ENCODE measurements around the gene ADAM33. TPM values are rescaled to one million over a fixed set of nuclear protein-coding genes. Genes with fewer than 3 reads are reported as not detected.

The ADAM33 gene
- polyA plus RNA-seq, 1 experiment = 16.3 TPM

GRCh38 chr20:3635346-3635745 is 46.5 kb downstream of the ADAM33 start:
- H3K27ac ChIP-seq (ENCODE audit: low read depth, low read length) = no peak overlapping the region
- no peaks in the 10 kb centered on the region for H3K9me3 ChIP-seq (ENCODE audit: control insufficient read depth, insufficient read depth, low read length)
- DNase-seq (ENCODE audit: low read depth, low spot score) = no peak
- ChIA-PET CTCF (no interaction called here), POLR2A (no interaction called here)
- no peak overlapping the region for H3K4me3 ChIP-seq (ENCODE audit: low read depth, low read length)
- TF ChIP-seq, protein P1, sequence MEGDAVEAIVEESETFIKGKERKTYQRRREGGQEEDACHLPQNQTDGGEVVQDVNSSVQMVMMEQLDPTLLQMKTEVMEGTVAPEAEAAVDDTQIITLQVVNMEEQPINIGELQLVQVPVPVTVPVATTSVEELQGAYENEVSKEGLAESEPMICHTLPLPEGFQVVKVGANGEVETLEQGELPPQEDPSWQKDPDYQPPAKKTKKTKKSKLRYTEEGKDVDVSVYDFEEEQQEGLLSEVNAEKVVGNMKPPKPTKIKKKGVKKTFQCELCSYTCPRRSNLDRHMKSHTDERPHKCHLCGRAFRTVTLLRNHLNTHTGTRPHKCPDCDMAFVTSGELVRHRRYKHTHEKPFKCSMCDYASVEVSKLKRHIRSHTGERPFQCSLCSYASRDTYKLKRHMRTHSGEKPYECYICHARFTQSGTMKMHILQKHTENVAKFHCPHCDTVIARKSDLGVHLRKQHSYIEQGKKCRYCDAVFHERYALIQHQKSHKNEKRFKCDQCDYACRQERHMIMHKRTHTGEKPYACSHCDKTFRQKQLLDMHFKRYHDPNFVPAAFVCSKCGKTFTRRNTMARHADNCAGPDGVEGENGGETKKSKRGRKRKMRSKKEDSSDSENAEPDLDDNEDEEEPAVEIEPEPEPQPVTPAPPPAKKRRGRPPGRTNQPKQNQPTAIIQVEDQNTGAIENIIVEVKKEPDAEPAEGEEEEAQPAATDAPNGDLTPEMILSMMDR (IDR thresholded peaks at IDR 0.05; ENCODE audit: low read depth, low read length) = no peak
- H3K27me3 ChIP-seq (ENCODE audit: control insufficient read depth, insufficient read depth, low read length) = no peaks in the 10 kb centered on the region

- Histone ChIP-seq H3K4me3 (ENCODE audit: low read depth, low read length) (no peak overlapping the region), H3K9me3 (ENCODE audit: control insufficient read depth, insufficient read depth, low read length) (no peaks in the 10 kb centered on the region), H3K27me3 (ENCODE audit: control insufficient read depth, insufficient read depth, low read length) (no peaks in the 10 kb centered on the region), H3K27ac (ENCODE audit: low read depth, low read length) (no peak overlapping the region)
- DNase-seq (ENCODE audit: low read depth, low spot score) = no peak
- CTCF ChIA-PET = interaction anchor here (0.5 kb wide), 1 partner anchor 458 kb away, joined by 3 read pairs; no protein-coding TSS in a partner anchor
- TF ChIP-seq, protein P1 (IDR thresholded peaks at IDR 0.05; ENCODE audit: low read depth, low read length) = no peak
- POLR2A ChIA-PET = no interaction called here
Measured at GRCh38 chr20:3633913-3634478, 47.8 kb downstream of the ADAM33 start.

GRCh38 chr20:3632311-3633004 is 49.4 kb downstream of the ADAM33 start:
- no peak overlapping the region for H3K27ac ChIP-seq (ENCODE audit: low read depth, low read length)
- TF ChIP-seq, protein P1 (IDR thresholded peaks at IDR 0.05; ENCODE audit: low read depth, low read length) = no peak
- H3K9me3 ChIP-seq (ENCODE audit: control insufficient read depth, insufficient read depth, low read length) = no peaks in the 10 kb centered on the region
- DNase-seq (ENCODE audit: low read depth, low spot score) = no peak
- ChIA-PET CTCF (interaction anchor here (0.8 kb wide), 1 partner anchor 8 kb away, joined by 3 read pairs; no protein-coding TSS in a partner anchor), POLR2A (no interaction called here)
- H3K27me3 ChIP-seq (ENCODE audit: control insufficient read depth, insufficient read depth, low read length) = no peaks in the 10 kb centered on the region
- H3K4me3 ChIP-seq (ENCODE audit: low read depth, low read length) = no peak overlapping the region

GRCh38 chr20:3631534-3631933 is 50.3 kb downstream of the ADAM33 start:
- no peaks in the 10 kb centered on the region for H3K27me3 ChIP-seq (ENCODE audit: control insufficient read depth, insufficient read depth, low read length)
- TF ChIP-seq, protein P1 (IDR thresholded peaks at IDR 0.05; ENCODE audit: low read depth, low read length) = no peak
- ChIA-PET POLR2A (no interaction called here), CTCF (no interaction called here)
- H3K27ac ChIP-seq (ENCODE audit: low read depth, low read length) = no peak overlapping the region
- H3K9me3 ChIP-seq (ENCODE audit: control insufficient read depth, insufficient read depth, low read length) = no peaks in the 10 kb centered on the region
- no peak overlapping the region for H3K4me3 ChIP-seq (ENCODE audit: low read depth, low read length)
- no peak for DNase-seq (ENCODE audit: low read depth, low spot score)

DNA sequence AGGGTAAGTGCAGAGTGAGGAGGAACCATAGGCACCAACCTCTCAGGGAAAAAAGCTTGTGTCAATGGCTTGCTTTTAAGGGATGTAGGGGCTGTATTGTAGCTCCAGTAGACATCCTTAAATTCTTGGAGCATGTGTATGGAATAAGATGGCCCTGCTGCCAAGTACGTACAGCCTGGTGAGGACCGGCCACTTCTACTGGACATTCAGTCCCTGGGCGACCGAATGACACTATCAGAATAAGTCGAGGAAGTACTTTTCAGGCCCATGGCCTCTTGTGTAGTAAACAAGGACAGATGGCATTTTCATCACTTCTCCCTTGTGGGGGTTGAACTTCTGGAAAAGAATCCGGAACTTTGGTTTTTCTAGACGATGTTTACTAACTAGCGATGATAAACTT is 51.4 kb downstream of the ADAM33 start:
- no peak for DNase-seq (ENCODE audit: low read depth, low spot score)
- ChIA-PET POLR2A (no interaction called here), CTCF (interaction anchor here (0.5 to 0.7 kb wide), 3 partner anchors 178 to 266 kb away, joined by 3 to 8 read pairs (median 3); no protein-coding TSS in a partner anchor)
- Histone ChIP-seq H3K4me3 (ENCODE audit: low read depth, low read length) (no peak overlapping the region), H3K27me3 (ENCODE audit: control insufficient read depth, insufficient read depth, low read length) (no peaks in the 10 kb centered on the region), H3K9me3 (ENCODE audit: control insufficient read depth, insufficient read depth, low read length) (no peaks in the 10 kb centered on the region), H3K27ac (ENCODE audit: low read depth, low read length) (no peak overlapping the region)
- TF ChIP-seq, protein P1 (IDR thresholded peaks at IDR 0.05; ENCODE audit: low read depth, low read length) = no peak
